ENCODE measurements around the gene ATG13. TPM values are rescaled to one million over a fixed set of nuclear protein-coding genes. Genes with fewer than 3 reads are reported as not detected.

ATG13 gene
- total RNA-seq, 1 donor from 2014 or later = 85.6 TPM

DNA sequence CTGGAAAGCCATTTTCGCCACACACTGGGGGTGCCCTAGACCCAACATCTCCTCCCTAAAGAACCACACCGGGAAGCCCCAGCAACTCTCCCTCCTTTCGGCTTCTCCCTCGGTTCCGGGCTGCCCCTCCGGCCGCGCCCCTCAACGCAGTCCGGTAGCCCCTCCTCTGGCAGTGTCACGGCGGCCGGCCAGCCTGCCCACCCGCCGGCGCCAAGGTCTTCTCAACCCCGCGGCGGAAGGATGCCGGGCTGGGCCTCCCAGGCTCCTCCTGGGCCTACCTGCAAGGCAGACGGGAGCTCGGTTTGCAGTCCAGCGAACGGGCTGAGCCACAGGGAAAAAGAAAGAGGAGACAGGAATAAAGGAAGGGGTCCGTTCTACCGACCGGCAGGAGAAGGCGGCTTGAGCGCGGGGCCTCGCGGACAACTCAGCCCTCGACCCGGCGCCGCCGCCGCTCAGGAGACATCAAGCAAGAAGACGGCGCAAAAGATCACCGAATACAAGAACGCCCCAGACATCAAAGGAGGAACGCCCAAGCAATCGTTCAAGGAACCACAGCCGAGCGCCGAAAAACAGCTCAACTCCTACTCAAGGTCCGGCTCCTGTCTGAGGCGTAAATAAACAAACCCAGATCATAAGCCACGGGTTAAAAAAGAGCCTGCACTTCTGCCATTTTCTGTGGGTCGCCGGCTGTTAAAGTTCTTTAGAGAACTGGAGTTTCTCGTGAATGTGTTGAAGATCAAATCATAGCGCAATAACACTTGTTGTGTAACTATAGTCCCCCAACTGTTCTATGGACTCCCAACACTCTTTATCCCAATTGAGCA, 23.6 kb upstream of the ATG13 start, which contains the start of gene AMBRA1:
AMBRA1 (minus strand) TSS at position 474 of the 824 bp plus-strand sequence. CDS start 45,643 bp downstream, outside the sequence.
- Mint-ChIP-seq H3K9me3 (ENCODE audit: unreplicated experiment) (no peaks in the 10 kb centered on the region), H3K4me1 (ENCODE audit: unreplicated experiment) (peaks cover 17% of the 10 kb centered on the region)

DNA sequence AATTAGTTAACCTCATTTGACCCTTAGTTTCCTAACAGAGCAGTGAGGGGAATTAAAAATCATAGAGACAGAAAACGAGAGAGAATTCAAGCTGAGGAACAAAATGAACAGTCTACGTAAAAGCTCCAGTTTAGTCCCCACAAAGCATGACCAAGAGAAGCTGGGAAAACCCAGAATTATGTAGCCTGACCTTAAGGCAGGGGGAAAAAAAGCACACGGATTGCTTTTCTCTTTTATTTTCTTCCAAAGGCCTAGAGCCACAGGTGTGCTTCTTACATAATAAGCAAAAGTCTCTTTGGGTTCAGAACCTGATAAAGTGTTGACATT, 23.0 kb upstream of the ATG13 start:
- Mint-ChIP-seq H3K36me3 (ENCODE audit: low read depth, unreplicated experiment) (no peaks in the 10 kb centered on the region), H3K4me1 (ENCODE audit: unreplicated experiment) (peaks cover 17% of the 10 kb centered on the region), H3K4me3 (ENCODE audit: unreplicated experiment) (peak overlapping the region; percentile 97), H3K9me3 (ENCODE audit: unreplicated experiment) (no peaks in the 10 kb centered on the region), H3K27me3 (ENCODE audit: unreplicated experiment) (peaks cover 3% of the 10 kb centered on the region), H3K27ac (ENCODE audit: unreplicated experiment) (peak overlapping the region; percentile 88)
- TF ChIP-seq, protein P1, sequence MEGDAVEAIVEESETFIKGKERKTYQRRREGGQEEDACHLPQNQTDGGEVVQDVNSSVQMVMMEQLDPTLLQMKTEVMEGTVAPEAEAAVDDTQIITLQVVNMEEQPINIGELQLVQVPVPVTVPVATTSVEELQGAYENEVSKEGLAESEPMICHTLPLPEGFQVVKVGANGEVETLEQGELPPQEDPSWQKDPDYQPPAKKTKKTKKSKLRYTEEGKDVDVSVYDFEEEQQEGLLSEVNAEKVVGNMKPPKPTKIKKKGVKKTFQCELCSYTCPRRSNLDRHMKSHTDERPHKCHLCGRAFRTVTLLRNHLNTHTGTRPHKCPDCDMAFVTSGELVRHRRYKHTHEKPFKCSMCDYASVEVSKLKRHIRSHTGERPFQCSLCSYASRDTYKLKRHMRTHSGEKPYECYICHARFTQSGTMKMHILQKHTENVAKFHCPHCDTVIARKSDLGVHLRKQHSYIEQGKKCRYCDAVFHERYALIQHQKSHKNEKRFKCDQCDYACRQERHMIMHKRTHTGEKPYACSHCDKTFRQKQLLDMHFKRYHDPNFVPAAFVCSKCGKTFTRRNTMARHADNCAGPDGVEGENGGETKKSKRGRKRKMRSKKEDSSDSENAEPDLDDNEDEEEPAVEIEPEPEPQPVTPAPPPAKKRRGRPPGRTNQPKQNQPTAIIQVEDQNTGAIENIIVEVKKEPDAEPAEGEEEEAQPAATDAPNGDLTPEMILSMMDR (IDR thresholded peaks at IDR 0.05; ENCODE audit: unreplicated experiment) = no peak
- no peak for DNase-seq (ENCODE audit: low spot score)

More for the DNA sequence above, 23.6 kb upstream of the ATG13 start, which contains the start of gene AMBRA1:
- Mint-ChIP-seq H3K4me3 (ENCODE audit: unreplicated experiment) (peak within 1 kb of the TSS; percentile 97), H3K36me3 (ENCODE audit: low read depth, unreplicated experiment) (no peaks in the 10 kb centered on the region), H3K27ac (ENCODE audit: unreplicated experiment) (peak within 1 kb of the TSS; percentile 88), H3K27me3 (ENCODE audit: unreplicated experiment) (peaks cover 3% of the 10 kb centered on the region)
- TF ChIP-seq, protein P1 (IDR thresholded peaks at IDR 0.05; ENCODE audit: unreplicated experiment) = no peak
- peak; percentile 84 for DNase-seq (ENCODE audit: low spot score)

DNA sequence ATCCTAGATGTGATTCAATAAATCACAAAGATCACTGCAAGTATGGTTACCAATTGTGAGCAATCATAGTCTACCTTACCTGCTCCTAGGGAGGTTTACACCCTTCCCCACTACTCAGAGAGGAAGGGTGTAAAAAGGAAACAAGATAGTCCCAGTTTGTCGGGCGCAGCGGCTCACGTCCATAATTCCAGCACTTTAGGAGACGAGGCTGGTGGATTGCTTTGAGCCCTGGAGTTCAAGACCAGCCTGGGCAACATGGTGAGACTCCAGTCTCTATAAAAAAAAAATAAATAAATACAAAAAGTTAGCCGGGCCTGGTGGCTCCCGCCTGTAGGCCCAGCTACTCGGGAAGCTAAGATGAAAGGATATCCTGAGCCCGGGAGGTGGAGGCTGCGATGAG, 22.6 kb upstream of the ATG13 start:
- peaks cover 3% of the 10 kb centered on the region for H3K27me3 Mint-ChIP-seq (ENCODE audit: unreplicated experiment)
- no peaks in the 10 kb centered on the region for H3K9me3 Mint-ChIP-seq (ENCODE audit: unreplicated experiment)
- peaks cover 17% of the 10 kb centered on the region for H3K4me1 Mint-ChIP-seq (ENCODE audit: unreplicated experiment)
- DNase-seq (ENCODE audit: low spot score) = no peak
- H3K27ac Mint-ChIP-seq (ENCODE audit: unreplicated experiment) = no peak overlapping the region
- no peak overlapping the region for H3K4me3 Mint-ChIP-seq (ENCODE audit: unreplicated experiment)
- TF ChIP-seq, protein P1 (IDR thresholded peaks at IDR 0.05; ENCODE audit: unreplicated experiment) = no peak
- no peaks in the 10 kb centered on the region for H3K36me3 Mint-ChIP-seq (ENCODE audit: low read depth, unreplicated experiment)

DNA sequence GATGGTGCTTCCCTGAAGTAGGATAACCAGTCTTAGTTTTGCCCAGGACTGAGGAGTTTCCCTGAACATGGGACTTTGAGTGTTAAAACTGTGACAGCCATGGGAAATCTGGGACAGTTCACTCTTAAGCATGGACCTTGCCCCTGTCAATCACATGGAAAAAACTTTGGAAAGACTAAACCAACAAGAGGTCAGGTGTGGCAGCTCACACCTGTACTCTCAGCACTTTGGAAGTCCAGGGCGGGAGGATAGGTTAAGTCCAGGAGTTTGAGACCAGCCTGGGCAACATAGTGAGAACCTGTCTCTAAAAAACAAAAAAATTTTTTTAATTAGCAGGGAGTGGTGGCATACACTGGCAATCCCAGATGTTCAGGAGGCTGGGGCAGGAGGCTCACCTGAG, 20.2 kb upstream of the ATG13 start:
- Mint-ChIP-seq H3K27me3 (ENCODE audit: unreplicated experiment) (peaks cover 3% of the 10 kb centered on the region), H3K4me1 (ENCODE audit: unreplicated experiment) (peaks cover 17% of the 10 kb centered on the region), H3K9me3 (ENCODE audit: unreplicated experiment) (no peaks in the 10 kb centered on the region), H3K27ac (ENCODE audit: unreplicated experiment) (no peak overlapping the region), H3K4me3 (ENCODE audit: unreplicated experiment) (no peak overlapping the region), H3K36me3 (ENCODE audit: low read depth, unreplicated experiment) (no peaks in the 10 kb centered on the region)
- no peak for DNase-seq (ENCODE audit: low spot score)
- TF ChIP-seq, protein P1 (IDR thresholded peaks at IDR 0.05; ENCODE audit: unreplicated experiment) = no peak

DNA sequence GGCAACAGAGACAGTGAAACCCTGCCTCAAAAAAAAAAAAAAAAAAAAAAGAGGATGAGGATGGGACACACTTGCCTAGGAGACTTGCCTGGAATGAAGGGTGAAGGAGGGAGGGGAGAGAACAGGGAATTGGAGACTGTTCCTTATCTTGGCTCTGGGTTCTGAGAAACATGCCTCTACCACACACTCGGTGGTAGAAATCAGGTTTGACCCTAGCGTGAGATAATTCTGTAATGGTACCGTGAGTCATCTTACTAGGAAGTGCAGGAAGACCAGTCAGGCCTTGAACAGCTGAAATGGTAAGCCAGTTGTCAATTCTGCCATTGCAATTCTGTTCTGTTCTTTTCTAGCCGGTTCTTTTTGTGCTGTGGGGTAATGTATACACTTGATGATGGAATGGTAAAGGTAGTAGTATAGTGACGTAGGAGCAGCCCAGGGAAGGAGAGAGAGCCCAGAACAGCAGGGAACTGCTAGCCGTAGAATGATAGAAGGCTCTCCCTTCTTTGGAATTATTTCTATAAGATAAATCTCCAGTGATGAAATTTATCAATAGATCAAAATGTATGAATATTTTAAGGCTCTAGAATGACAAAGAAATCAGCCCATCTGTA, 19.6 kb upstream of the ATG13 start:
- TF ChIP-seq, protein P1 (IDR thresholded peaks at IDR 0.05; ENCODE audit: unreplicated experiment) = no peak

More for the DNA sequence above, 19.6 kb upstream of the ATG13 start:
- Mint-ChIP-seq H3K4me1 (ENCODE audit: unreplicated experiment) (peaks cover 13% of the 10 kb centered on the region), H3K27me3 (ENCODE audit: unreplicated experiment) (peaks cover 3% of the 10 kb centered on the region), H3K9me3 (ENCODE audit: unreplicated experiment) (no peaks in the 10 kb centered on the region), H3K4me3 (ENCODE audit: unreplicated experiment) (no peak overlapping the region), H3K36me3 (ENCODE audit: low read depth, unreplicated experiment) (no peaks in the 10 kb centered on the region), H3K27ac (ENCODE audit: unreplicated experiment) (no peak overlapping the region)
- DNase-seq (ENCODE audit: low spot score) = no peak

Measured in endothelial cell (in vitro differentiated cells).